ENCODE data around the gene MC2R. TPM values are rescaled to one million over a fixed set of nuclear protein-coding genes. Genes with fewer than 3 reads are reported as not detected.

MC2R gene
- total and polyA plus RNA-seq, 2 of the 8 experiments (the other 6 are each of a cell fraction or from before 2014, with no cell fraction given): not detected

DNA sequence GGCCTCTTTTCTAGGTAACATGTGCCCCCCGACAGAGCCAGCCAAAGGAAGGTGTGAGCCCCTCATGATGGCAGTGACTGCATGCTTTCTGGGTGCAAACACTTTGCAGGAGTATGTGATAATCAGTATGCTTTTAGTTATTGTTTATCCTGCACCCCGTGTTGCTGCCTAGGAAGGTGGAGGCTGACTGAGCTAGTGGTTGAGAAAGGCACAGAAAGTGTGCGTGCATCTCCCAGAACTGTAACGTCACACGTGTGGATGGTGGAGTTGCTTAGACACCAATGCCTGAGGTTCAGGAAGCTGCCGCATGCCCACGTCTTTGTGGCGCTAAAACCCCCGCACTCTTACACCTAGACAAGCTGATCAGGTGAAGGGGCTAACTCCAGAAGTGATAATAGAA, 580 bp downstream of the MC2R start (continued):
- TF ChIP-seq, protein P1, sequence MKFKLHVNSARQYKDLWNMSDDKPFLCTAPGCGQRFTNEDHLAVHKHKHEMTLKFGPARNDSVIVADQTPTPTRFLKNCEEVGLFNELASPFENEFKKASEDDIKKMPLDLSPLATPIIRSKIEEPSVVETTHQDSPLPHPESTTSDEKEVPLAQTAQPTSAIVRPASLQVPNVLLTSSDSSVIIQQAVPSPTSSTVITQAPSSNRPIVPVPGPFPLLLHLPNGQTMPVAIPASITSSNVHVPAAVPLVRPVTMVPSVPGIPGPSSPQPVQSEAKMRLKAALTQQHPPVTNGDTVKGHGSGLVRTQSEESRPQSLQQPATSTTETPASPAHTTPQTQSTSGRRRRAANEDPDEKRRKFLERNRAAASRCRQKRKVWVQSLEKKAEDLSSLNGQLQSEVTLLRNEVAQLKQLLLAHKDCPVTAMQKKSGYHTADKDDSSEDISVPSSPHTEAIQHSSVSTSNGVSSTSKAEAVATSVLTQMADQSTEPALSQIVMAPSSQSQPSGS (IDR thresholded peaks at IDR 0.05; ENCODE audit: low read length): no peak
- no peak for TF ChIP-seq CREB1 (IDR thresholded peaks at IDR 0.05)
- no peak for TF ChIP-seq POLR2AphosphoS5 (IDR thresholded peaks at IDR 0.05; ENCODE audit: low read depth, low read length)
